ENCODE data around the gene SLC18A2. TPM values are rescaled to one million over a fixed set of nuclear protein-coding genes. Genes with fewer than 3 reads are reported as not detected.
"Not testable (repeated sequence)": the region's sequence is repeated elsewhere in the genome, so short reads cannot be mapped to it uniquely, and the experiment has no call there.

SLC18A2 gene
- total and polyA plus RNA-seq, 2 experiments from 2014 or later: 0.42 to 1.0 TPM

GRCh38 chr10:117300671-117301070, 59.8 kb downstream of the SLC18A2 start:
- TF ChIP-seq CTCF (IDR thresholded peaks at IDR 0.05; ENCODE audit: low read depth, low read length): no peak
- Histone ChIP-seq H3K4me1 (ENCODE audit: low read depth) (no peaks in the 10 kb centered on the region), H3K27me3 (no peaks in the 10 kb centered on the region), H3K4me3 (no peak overlapping the region), H3K9me3 (ENCODE audit: low read depth) (no peaks in the 10 kb centered on the region), H3K36me3 (no peaks in the 10 kb centered on the region), H3K27ac (no peak overlapping the region)
- no peak for DNase-seq (ENCODE audit: low read depth in 1 of 2, low spot score in 1 of 2)

GRCh38 chr10:117303451-117303850, 62.5 kb downstream of the SLC18A2 start:
- H3K4me3 ChIP-seq; H3K9me3 ChIP-seq (ENCODE audit: low read depth); DNase-seq (ENCODE audit: low read depth in 1 of 2, low spot score in 1 of 2); H3K4me1 ChIP-seq (ENCODE audit: low read depth); H3K27ac ChIP-seq; H3K27me3 ChIP-seq; H3K36me3 ChIP-seq: not testable (repeated sequence)

- DNase-seq (ENCODE audit: low read depth in 1 of 2, low spot score in 1 of 2): no peak
- no peak overlapping the region for H3K4me3 ChIP-seq
- no peaks in the 10 kb centered on the region for H3K4me1 ChIP-seq (ENCODE audit: low read depth)
- no peak overlapping the region for H3K27ac ChIP-seq
- no peak for TF ChIP-seq CTCF (IDR thresholded peaks at IDR 0.05; ENCODE audit: low read depth, low read length)
- H3K27me3 ChIP-seq: no peaks in the 10 kb centered on the region
- no peaks in the 10 kb centered on the region for H3K9me3 ChIP-seq (ENCODE audit: low read depth)
- no peaks in the 10 kb centered on the region for H3K36me3 ChIP-seq
Observed at GRCh38 chr10:117306674-117307073, 65.8 kb downstream of the SLC18A2 start.

- DNase-seq (ENCODE audit: low read depth in 1 of 2, low spot score in 1 of 2): no peak
- no peaks in the 10 kb centered on the region for H3K27me3 ChIP-seq
- H3K9me3 ChIP-seq (ENCODE audit: low read depth): no peaks in the 10 kb centered on the region
- H3K4me1 ChIP-seq (ENCODE audit: low read depth): no peaks in the 10 kb centered on the region
- H3K27ac ChIP-seq: no peak overlapping the region
- TF ChIP-seq CTCF (IDR thresholded peaks at IDR 0.05; ENCODE audit: low read depth, low read length): no peak
- H3K4me3 ChIP-seq: no peak overlapping the region
- H3K36me3 ChIP-seq: no peaks in the 10 kb centered on the region
Observed at GRCh38 chr10:117311261-117311660, 70.3 kb downstream of the SLC18A2 start.

- no peak for DNase-seq (ENCODE audit: low read depth in 1 of 2, low spot score in 1 of 2)
- no peak overlapping the region for H3K4me3 ChIP-seq
- no peaks in the 10 kb centered on the region for H3K4me1 ChIP-seq (ENCODE audit: low read depth)
- no peak for TF ChIP-seq CTCF (IDR thresholded peaks at IDR 0.05; ENCODE audit: low read depth, low read length)
- no peaks in the 10 kb centered on the region for H3K27me3 ChIP-seq
- no peak overlapping the region for H3K27ac ChIP-seq
- no peaks in the 10 kb centered on the region for H3K9me3 ChIP-seq (ENCODE audit: low read depth)
- H3K36me3 ChIP-seq: no peaks in the 10 kb centered on the region
Observed at GRCh38 chr10:117312430-117312829, 71.5 kb downstream of the SLC18A2 start.

- Histone ChIP-seq H3K4me1 (ENCODE audit: low read depth) (no peaks in the 10 kb centered on the region), H3K27me3 (no peaks in the 10 kb centered on the region), H3K9me3 (ENCODE audit: low read depth) (no peaks in the 10 kb centered on the region), H3K27ac (no peak overlapping the region), H3K36me3 (no peaks in the 10 kb centered on the region), H3K4me3 (no peak overlapping the region)
- DNase-seq (ENCODE audit: low read depth in 1 of 2, low spot score in 1 of 2): no peak
- TF ChIP-seq CTCF (IDR thresholded peaks at IDR 0.05; ENCODE audit: low read depth, low read length): no peak
Observed at GRCh38 chr10:117313641-117314040, 72.7 kb downstream of the SLC18A2 start.

Measured in cardiac muscle cell (in vitro differentiated cells and primary cell).